ENCODE measurements around the gene YBX1.
A peak's percentile ranks its signal among the peaks of the same experiment; 100 is the strongest.

YBX1 gene

DNA sequence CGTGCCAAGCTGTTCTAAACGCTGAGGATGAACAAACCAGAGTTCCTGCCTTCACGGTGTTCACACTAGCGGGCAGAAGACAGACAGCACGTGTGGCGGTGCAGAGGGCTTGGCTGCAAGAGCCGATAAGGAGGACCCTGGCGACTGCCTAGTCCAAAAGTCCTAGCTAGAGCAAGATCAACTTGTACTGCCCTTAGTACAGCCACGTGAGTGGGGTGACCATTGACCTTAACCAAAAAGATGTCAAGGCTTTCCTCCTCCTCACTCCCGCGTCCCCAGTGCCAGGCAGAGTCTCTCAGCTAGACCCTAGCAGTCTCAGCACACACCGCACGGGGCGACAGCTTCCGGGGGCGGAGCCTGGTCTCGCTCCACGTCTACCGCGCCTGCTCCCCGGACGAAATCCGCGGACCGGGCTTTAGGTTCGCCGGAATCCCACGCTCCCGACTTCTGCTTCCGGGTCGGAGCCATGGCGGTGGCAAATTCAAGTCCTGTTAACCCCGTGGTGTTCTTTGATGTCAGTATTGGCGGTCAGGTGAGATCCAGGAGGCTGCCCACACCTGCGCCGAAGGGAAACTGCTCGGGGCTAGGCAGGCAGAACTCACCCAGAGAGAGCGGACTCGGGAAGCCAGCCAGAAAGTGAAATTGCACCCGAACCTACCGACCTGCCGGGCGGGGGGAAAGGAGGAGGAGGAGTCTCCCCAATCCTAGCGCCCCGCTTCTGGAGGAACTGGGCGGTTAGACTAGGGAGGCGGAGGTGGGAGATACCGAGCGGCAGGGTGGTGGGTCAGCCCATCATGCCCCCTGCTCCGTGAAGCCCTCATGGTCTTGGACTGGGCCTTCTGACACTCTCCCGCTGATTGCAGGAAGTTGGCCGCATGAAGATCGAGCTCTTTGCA, 24.0 kb upstream of the YBX1 start, which contains the start of gene PPIH (continued):
- TF ChIP-seq ZNF302 (tag by site-specific recombination; IDR thresholded peaks at IDR 0.05; ENCODE audit: low read depth) (no peak), ZSCAN16 (tag by site-specific recombination; IDR thresholded peaks at IDR 0.05) (peak; percentile 50; the same call in 1 of the 2 replicates), ZFP41 (tag by site-specific recombination; IDR thresholded peaks at IDR 0.05; ENCODE audit: borderline replicate concordance) (no peak), ZNF473 (tag by site-specific recombination; IDR thresholded peaks at IDR 0.05) (no peak), WT1 (tag by site-specific recombination; IDR thresholded peaks at IDR 0.05) (no peak), ZNF138 (tag by site-specific recombination; IDR thresholded peaks at IDR 0.05; ENCODE audit: borderline replicate concordance) (no peak), ZBTB7A (tag by site-specific recombination; IDR thresholded peaks at IDR 0.05; ENCODE audit: low read depth) (no peak), SP7 (tag by site-specific recombination; IDR thresholded peaks at IDR 0.05) (peak; percentile 72), HOXA7 (CRISPR knock-in tag; IDR thresholded peaks at IDR 0.05; ENCODE audit: borderline replicate concordance) (no peak), ZNF2 (tag by site-specific recombination; IDR thresholded peaks at IDR 0.05) (peak; percentile 89), GLI4 (tag by site-specific recombination; IDR thresholded peaks at IDR 0.05) (no peak), ZNF394 (tag by site-specific recombination; IDR thresholded peaks at IDR 0.05; ENCODE audit: borderline replicate concordance) (0 out of 2 replicates have a peak, but pooled peaks have one; percentile 11), ZNF221 (tag by site-specific recombination; IDR thresholded peaks at IDR 0.05; ENCODE audit: borderline replicate concordance) (no peak), ZNF239 (tag by site-specific recombination; IDR thresholded peaks at IDR 0.05) (no peak), SCRT1 (tag by site-specific recombination; IDR thresholded peaks at IDR 0.05; ENCODE audit: borderline replicate concordance) (no peak), ZNF596 (tag by site-specific recombination; IDR thresholded peaks at IDR 0.05) (no peak), ZNF610 (tag by site-specific recombination; IDR thresholded peaks at IDR 0.05; ENCODE audit: borderline replicate concordance) (no peak), TCF7L2 (IDR thresholded peaks at IDR 0.05; ENCODE audit: borderline replicate concordance, low read depth, low read length) (peak; percentile 90), GLI2 (tag by site-specific recombination; IDR thresholded peaks at IDR 0.05; ENCODE audit: borderline replicate concordance, low read depth) (no peak), PRDM10 (tag by site-specific recombination; IDR thresholded peaks at IDR 0.05) (peak; percentile 85), ZNF654 (tag by site-specific recombination; IDR thresholded peaks at IDR 0.05; ENCODE audit: low read depth) (no peak), ZNF76 (tag by site-specific recombination; IDR thresholded peaks at IDR 0.05; ENCODE audit: borderline replicate concordance, low read depth) (peak; percentile 37), RBAK (tag by site-specific recombination; IDR thresholded peaks at IDR 0.05) (no peak), ZNF560 (tag by site-specific recombination; IDR thresholded peaks at IDR 0.05; ENCODE audit: borderline replicate concordance) (no peak), ZNF132 (tag by site-specific recombination; IDR thresholded peaks at IDR 0.05; ENCODE audit: borderline replicate concordance) (no peak), ZNF660 (tag by site-specific recombination; IDR thresholded peaks at IDR 0.05) (peak; percentile 87), INSM2 (tag by site-specific recombination; IDR thresholded peaks at IDR 0.05) (peak; percentile 59), HOXD13 (CRISPR knock-in tag; IDR thresholded peaks at IDR 0.05; ENCODE audit: borderline replicate concordance) (no peak), KLF10 (tag by site-specific recombination; IDR thresholded peaks at IDR 0.05) (peak; percentile 46; the same call in 1 of the 2 replicates), ZNF785 (tag by site-specific recombination; IDR thresholded peaks at IDR 0.05) (no peak; the same call in 1 of the 2 replicates)
- TF ChIP-seq, protein P1, sequence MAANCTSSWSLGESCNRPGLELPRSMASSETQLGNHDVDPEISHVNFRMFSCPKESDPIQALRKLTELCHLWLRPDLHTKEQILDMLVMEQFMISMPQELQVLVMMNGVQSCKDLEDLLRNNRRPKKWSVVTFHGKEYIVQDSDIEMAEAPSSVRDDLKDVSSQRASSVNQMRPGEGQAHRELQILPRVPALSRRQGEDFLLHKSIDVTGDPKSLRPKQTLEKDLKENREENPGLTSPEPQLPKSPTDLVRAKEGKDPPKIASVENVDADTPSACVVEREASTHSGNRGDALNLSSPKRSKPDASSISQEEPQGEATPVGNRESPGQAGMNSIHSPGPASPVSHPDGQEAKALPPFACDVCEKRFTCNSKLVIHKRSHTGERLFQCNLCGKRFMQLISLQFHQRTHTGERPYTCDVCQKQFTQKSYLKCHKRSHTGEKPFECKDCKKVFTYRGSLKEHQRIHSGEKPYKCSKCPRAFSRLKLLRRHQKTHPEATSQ (tag by site-specific recombination; IDR thresholded peaks at IDR 0.05), result 0 out of 2 replicates have a peak, but pooled peaks have one; percentile 4
- TF ChIP-seq, protein P2, sequence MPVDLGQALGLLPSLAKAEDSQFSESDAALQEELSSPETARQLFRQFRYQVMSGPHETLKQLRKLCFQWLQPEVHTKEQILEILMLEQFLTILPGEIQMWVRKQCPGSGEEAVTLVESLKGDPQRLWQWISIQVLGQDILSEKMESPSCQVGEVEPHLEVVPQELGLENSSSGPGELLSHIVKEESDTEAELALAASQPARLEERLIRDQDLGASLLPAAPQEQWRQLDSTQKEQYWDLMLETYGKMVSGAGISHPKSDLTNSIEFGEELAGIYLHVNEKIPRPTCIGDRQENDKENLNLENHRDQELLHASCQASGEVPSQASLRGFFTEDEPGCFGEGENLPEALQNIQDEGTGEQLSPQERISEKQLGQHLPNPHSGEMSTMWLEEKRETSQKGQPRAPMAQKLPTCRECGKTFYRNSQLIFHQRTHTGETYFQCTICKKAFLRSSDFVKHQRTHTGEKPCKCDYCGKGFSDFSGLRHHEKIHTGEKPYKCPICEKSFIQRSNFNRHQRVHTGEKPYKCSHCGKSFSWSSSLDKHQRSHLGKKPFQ (tag by site-specific recombination; IDR thresholded peaks at IDR 0.05), result peak; percentile 99

Measured in HEK293 (cell line).